ENCODE data around the gene SLC7A7.
A peak's percentile ranks its signal among the peaks of the same experiment; 100 is the strongest.
"Not testable (repeated sequence)": the region's sequence is repeated elsewhere in the genome, so short reads cannot be mapped to it uniquely, and the experiment has no call there.

The SLC7A7 gene

DNA sequence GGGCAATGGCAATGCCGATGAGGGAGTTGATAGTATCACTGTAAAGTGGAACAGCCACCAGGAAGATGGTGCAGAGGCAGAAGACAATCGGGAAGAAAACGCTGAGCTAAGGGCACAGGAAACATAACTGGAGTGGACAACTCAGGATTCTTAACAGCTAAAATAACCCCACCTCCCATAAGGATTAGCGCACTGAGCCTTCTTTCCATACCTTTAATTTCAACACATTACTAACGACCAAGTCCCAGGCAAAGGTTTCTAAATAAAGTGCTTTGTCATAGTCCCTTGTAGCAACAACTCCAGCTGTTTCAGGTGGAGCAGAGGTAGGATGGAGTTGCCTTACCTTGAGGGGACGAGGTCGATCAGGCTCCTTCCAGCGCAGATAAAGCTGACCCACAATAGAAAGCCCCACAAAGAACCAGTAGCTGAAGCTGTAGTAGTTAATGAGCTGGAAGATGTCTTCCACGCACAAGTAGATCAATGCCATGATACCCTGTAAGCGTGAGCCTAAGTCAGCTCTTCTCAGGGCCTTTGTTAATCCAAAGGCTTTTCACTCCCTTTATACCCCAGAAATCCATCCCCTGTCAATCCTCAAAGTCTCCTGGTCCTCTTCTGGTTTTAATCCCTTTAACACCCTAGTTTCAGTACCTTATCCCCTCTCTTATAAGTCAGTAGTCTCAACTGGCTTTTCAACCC is 41.1 kb downstream of the SLC7A7 start:
- H3K4me3 ChIP-seq (ENCODE audit: low read length), result no peak overlapping the region
- no peak for TF ChIP-seq ZNF274 (IDR thresholded peaks at IDR 0.05; ENCODE audit: low read depth, low read length)

DNA sequence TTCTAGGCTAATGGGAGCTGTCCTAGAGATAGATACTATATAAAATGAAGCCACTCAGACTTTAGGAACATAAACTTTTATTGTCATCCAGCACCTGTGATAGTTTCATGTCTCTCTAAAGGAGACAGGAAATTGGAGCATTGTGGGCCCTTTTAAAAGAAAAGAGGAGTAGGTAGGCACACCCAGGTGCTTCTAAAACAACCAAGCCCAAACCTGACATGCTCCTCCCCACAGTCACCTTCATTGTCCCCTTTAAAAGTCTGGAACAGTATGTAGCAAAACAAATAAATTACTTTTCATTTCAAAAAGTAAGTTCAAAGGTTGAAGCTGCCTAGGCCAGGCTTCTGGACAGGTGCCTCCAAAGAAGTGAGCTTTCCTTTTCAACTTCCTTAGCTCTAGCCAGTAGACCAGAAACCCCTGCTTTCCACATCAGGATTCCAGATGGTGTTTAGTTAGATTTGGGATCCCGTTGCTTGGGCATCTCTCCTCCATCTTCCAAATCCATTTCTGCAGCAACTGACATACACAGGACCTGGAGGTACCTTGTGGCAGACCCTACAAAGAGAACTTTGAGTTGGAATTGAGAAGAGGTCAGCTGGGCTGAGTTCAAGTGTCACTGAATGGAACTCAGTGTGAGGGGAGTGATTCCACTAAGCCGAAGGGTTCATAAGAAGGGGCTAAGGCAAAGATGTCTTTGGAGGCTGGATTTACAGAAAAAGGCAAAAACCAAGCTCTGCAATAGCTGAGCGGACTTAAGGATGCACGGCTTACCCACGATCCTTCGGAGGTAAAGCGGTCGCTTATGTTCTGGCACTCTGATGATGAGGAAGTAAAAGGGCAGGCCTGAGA is 41.8 kb downstream of the SLC7A7 start:
- no peak overlapping the region for H3K4me3 ChIP-seq (ENCODE audit: low read length)
- TF ChIP-seq ZNF274 (IDR thresholded peaks at IDR 0.05; ENCODE audit: low read depth, low read length), result no peak

DNA sequence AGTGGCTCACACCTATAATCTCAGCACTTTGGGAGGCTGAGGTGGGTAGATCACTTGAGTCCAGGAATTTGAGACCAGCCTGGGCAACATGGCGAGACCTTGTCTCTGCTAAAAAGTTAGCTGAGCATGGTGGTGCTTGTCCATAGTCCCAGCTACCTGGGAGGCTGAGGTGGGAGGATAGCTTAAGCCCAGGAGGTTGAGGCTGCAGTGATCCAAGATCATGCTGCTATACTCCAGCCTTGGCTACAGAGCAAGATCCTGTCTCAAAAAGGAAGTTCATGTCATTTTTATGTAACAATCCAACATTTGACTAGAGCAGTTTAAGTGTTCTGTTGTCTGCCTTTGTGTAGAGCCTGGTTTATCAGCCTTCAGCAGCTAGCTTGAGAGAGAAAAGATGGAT is 42.5 kb downstream of the SLC7A7 start:
- TF ChIP-seq ZNF274 (IDR thresholded peaks at IDR 0.05; ENCODE audit: low read depth, low read length), result no peak
- H3K4me3 ChIP-seq (ENCODE audit: low read length), result no peak overlapping the region

DNA sequence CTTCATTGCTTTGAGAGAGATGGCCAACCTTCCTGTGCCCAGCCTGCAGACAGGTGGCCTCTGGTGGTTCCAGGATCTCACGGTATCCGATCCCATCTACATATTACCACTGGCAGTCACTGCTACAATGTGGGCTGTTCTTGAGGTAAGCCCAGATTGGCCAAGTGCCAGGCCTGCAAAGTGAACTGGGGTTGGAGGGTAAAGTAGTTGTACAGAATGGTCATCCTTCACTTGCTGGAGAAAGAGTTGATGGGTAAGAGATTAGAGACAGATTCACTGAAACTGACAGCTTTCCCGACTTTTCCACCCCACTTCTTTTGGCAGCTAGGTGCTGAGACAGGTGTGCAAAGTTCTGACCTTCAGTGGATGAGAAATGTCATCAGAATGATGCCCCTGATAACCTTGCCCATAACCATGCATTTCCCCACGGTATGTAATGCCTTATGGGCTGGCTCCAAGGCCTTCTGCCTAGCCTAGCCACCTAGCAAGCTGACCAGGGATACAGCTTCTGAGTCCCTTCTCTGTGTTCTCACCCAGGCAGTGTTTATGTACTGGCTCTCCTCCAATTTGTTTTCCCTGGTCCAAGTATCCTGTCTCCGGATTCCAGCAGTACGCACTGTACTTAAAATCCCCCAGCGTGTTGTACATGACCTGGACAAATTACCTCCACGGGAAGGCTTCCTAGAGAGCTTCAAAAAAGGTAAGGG is 44.6 kb downstream of the SLC7A7 start:
- H3K4me3 ChIP-seq (ENCODE audit: low read length), result no peak overlapping the region
- no peak for TF ChIP-seq ZNF274 (IDR thresholded peaks at IDR 0.05; ENCODE audit: low read depth, low read length)

DNA sequence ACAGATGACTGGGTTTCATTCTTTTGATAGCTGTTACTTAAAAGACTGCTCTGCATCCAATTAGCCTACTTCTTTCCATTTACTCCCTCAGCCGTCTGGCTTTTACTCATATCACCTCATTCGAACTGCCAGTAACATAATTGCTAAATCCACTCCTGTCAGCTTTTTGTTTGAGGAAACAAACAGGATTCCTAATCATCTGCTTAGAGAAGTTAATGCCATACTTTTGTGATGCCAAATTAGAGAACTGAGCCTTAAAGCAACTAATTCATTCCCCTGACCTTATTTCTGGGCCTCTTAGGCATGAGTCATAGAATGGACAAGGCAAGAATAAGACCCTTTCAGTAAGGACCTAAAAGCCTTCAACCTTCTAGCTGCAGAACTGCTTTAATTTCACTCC is 45.9 kb downstream of the SLC7A7 start:
- no peak overlapping the region for H3K4me3 ChIP-seq (ENCODE audit: low read length)
- TF ChIP-seq ZNF274 (IDR thresholded peaks at IDR 0.05; ENCODE audit: low read depth, low read length), result no peak

DNA sequence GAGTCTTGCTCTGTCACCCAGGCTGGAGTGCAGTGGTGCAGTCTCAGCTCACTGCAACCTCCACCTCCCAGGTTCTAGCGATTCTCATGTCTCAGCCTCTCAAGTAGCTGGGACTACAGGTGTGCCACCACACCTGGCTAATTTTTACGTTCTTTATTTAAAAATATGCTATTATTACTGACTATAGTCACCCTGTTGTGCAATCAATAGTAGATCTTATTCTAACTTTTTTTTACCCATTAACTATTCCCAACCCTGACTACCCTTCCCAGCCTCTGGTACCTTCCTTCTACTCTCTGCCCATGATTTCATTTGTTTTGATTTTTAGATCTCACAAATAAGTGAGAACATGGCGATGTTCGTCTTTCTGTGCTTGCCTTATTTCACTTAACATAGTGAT is 46.3 kb downstream of the SLC7A7 start:
- no peak for TF ChIP-seq ZNF274 (IDR thresholded peaks at IDR 0.05; ENCODE audit: low read depth, low read length)
- H3K4me3 ChIP-seq (ENCODE audit: low read length), result no peak overlapping the region

DNA sequence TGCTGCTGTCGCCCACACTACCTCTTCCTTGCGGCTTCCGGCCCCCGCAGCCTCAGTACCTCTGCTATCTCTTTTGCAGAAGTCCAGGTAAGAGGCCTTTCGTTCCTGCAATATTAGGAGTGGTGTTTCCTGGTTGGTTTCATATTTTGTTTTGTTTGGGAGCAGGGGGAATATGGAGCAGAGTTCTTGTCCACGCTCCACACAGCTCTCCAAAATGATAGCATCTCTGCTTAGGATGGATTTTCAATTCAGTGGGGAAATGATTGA is 48.0 kb downstream of the SLC7A7 start:
- H3K4me3 ChIP-seq (ENCODE audit: low read length), result peak overlapping the region; percentile 85
- TF ChIP-seq ZNF274 (IDR thresholded peaks at IDR 0.05; ENCODE audit: low read depth, low read length), result no peak

DNA sequence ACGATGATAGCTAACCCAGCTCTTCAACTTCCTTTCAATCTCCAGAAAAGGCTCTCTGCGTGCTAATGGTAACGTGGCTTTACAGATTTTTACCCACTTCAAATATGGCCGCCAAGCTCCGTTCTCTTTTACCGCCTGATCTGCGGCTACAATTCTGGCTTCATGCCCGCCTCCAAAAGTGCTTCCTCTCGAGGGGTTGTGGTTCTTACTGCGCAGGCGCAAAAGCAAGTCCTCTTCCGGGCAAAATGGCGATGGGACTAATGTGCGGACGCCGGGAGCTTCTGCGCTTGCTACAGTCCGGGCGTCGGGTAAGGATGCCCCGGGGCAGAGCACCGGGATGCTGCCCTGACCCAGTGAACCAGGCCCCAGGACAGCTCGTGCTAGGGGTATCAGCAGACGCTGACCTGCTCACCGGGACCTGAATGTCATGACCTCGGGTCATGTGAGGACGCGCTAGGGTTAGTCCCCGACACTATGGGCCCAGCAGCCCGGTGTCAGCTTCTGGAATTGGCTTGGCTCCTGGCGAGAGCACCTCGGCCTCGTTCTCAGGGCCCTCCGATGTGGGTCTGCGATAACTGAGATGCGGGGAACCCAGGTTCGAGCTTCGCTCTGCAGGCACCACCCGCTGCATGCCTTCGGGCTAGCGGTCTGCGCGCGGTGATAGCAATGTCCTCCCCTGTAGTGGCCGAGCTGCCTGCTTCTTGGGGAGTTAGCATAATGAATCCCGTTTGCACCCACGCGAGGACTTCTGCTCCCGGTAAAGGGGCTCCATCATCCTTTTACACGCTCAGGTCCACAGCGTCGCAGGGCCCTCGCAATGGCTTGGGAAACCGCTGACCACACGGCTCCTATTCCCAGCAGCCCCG is 48.5 kb downstream of the SLC7A7 start, which contains the start of gene OXA1L:
TSS of gene OXA1L (plus strand) at position 232 of the 866 bp plus-strand sequence. CDS start at position 246, 14 bp downstream.
- peak within 1 kb of the TSS; percentile 85 for H3K4me3 ChIP-seq (ENCODE audit: low read length)
- no peak for TF ChIP-seq ZNF274 (IDR thresholded peaks at IDR 0.05; ENCODE audit: low read depth, low read length)

DNA sequence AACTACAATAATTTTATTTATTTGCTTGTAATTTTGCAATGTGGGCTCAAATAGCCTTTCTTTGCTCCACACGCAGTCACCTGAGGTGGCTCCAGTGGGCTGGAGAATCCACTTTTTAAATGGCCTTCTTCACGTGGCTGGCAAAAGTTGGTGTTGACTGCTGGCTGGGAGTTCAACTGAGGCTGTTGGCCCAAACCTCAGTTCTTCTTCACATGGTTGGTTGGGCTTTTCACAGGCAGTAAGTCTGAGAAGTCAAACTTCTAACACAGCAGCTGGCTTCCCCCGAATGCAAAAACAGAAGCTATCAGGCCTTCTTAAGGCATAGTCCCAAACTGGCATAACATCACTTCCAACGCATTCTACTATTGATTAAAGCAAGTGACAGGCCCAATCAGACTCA is 50.9 kb downstream of the SLC7A7 start:
- no peak for TF ChIP-seq ZNF274 (IDR thresholded peaks at IDR 0.05; ENCODE audit: low read depth, low read length)
- no peak overlapping the region for H3K4me3 ChIP-seq (ENCODE audit: low read length)

DNA sequence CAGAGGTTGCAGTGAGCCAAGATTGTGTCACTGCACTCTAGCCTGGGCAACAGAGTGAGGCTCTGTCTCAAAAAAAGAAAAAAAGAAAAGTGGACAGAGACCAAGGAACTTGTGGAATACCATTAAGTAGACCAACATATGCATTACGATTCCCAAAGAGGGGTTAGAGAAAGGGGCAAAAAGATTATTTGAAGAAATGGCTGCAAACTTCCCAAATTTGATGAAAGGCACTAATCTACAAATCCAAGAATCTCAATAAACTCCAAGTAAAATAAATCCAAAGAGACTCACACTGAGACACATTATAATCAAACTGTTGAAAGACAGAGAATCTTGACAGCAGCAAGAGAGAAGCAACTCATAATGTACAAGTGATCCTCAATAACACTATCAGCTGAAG is 53.5 kb downstream of the SLC7A7 start:
- H3K4me3 ChIP-seq (ENCODE audit: low read length), result no peak overlapping the region
- TF ChIP-seq ZNF274 (IDR thresholded peaks at IDR 0.05; ENCODE audit: low read depth, low read length), result no peak

DNA sequence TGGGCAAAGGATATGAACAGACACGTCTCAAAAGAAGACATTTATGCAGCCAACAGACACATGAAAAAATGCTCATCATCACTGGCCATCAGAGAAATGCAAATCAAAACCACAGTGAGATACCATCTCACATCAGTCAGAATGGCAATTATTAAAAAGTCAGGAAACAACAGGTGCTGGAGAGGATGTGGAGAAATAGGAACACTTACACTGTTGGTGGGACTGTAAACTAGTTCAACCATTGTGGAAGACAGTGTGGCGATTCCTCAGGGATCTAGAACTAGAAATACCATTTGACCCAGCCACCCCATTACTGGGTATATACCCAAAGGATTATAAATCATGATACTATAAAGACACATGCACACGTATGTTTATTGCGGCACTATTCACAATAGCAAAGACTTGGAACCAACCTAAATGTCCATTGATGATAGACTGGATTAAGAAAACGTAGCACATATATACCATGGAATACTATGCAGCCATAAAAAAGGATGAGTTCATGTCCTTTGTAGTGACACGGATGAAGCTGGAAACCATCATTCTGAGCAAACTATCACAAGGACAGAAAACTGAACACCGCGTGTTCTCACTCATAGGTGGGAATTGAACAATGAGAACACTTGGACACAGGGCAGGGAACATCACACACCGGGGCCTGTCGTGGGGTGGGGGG is 57.1 kb downstream of the SLC7A7 start:
- not testable (repeated sequence) for H3K4me3 ChIP-seq (ENCODE audit: low read length)

DNA sequence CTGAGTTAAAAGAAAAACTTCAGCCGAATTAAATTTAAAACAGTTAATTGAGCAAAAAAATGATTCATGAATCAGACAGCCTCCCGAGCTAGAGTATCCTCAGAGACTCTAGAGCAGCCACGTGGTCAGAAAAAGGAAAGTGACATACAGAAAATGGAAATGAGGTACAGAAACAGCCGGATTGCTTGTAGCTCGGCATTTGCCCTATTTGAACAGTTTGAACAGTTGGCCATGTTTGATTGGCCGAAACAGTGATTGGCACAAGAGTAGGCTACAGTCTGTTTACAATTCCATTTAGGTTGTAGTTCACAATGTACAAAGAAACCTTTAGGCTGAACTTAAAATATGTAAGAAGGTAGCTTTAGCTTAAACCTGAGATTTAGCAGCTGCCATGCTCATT is 61.6 kb downstream of the SLC7A7 start:
- no peak for TF ChIP-seq ZNF274 (IDR thresholded peaks at IDR 0.05; ENCODE audit: low read depth, low read length)
- no peak overlapping the region for H3K4me3 ChIP-seq (ENCODE audit: low read length)

DNA sequence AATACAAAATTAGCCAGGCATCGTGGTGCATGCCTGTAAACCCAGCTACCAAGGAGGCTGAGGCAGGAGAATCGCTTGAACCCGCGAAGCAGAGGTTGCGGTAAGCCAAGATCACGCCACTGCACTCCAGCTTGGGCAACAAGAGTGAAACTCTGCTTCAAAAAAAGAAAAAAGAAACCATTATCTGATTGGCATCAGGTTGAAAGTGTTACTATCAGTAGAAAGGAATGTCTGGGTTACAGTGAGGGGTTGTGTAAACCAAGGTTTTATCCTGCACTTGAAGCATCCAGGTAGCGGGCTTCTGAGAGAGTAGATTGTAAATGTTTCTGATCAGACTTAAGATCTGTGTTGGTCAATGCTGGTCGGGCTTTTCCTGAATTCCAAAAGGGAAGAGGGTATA is 62.8 kb downstream of the SLC7A7 start:
- H3K4me3 ChIP-seq (ENCODE audit: low read length), result no peak overlapping the region
- no peak for TF ChIP-seq ZNF274 (IDR thresholded peaks at IDR 0.05; ENCODE audit: low read depth, low read length)

All from GM08714 (cell line).